Endometrial microvascular endothelial cells (primary cell): ENCODE measurements around the gene CNMD. TPM values are rescaled to one million over a fixed set of nuclear protein-coding genes. Genes with fewer than 3 reads are reported as not detected.

ENCODE experiments used
- in situ Hi-C: cut with HindIII; loops from 2 replicates; pipeline ENCODE4 v1.10.0; 2017; ENCODE audit warnings: low sequenced_read_pairs, low pct_unique_long_range_greater_than_20kb; ENCODE audit errors: inconsistent ontology term
- total RNA-seq: library from RNA; depleted of rRNA; stranded (reverse); fragments of >200 nt; gene quantifications from one replicate; pipeline ENCODE4 v1.2.3, GENCODE V29; 2015; ENCODE audit errors: inconsistent ontology term

The CNMD gene
- total RNA-seq = not detected

GRCh38 chr13:52739468-52740071 lies at the start of gene CNMD:
CNMD (minus strand) TSS chr13:52739820; CDS start chr13:52739701, 119 bp downstream.
- in situ Hi-C loops = no loop called here

DNA sequence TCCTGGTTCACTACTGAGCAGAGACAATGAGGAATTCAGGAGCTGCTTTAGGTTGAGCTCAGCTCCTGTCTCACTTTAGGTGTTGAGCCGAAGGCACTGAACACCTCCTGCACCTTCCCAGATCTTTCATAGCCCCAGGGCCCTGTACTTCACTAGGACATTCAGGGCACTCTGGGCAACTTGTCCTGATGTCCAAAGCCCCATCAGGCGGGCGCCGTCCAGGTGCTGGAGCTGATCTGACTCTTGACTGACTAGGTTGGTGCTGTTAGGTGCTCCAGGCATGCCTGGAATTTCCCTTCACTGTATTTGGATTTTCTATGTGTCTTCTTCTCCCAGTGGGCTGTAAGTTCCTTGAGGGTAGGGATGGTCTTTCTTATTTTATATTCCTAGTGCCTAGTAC lies 48.4 kb upstream of the CNMD start:
- in situ Hi-C loops = no loop called here

GRCh38 chr13:52787235-52787634 lies 47.6 kb upstream of the CNMD start:
- in situ Hi-C loops = no loop called here

DNA sequence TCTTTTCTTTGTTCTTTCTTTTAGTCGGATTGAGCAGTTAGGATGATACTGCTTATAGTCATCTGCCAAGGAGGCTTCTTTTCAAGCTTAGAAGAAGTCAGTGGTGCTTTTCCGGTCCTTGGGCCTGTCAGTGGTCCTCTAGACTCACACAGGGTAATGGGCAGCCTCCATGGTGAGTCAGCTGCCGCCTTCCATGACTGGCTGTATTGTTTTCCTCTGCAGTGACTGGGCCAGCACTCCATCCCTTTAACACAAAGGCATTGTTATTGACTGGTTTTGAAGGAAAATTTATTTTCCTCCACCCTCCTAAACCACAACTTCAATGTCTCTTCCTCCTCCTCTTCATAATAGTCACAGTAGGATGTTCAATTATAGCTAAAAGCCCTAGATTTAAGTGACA lies 47.1 kb upstream of the CNMD start:
- in situ Hi-C loops = no loop called here

- in situ Hi-C loops = no loop called here
Observed at GRCh38 chr13:52785739-52786138, 46.1 kb upstream of the CNMD start.

- in situ Hi-C loops = no loop called here
Observed at GRCh38 chr13:52784591-52785340, 45.1 kb upstream of the CNMD start.

GRCh38 chr13:52783943-52784342 lies 44.3 kb upstream of the CNMD start:
- in situ Hi-C loops = no loop called here

DNA sequence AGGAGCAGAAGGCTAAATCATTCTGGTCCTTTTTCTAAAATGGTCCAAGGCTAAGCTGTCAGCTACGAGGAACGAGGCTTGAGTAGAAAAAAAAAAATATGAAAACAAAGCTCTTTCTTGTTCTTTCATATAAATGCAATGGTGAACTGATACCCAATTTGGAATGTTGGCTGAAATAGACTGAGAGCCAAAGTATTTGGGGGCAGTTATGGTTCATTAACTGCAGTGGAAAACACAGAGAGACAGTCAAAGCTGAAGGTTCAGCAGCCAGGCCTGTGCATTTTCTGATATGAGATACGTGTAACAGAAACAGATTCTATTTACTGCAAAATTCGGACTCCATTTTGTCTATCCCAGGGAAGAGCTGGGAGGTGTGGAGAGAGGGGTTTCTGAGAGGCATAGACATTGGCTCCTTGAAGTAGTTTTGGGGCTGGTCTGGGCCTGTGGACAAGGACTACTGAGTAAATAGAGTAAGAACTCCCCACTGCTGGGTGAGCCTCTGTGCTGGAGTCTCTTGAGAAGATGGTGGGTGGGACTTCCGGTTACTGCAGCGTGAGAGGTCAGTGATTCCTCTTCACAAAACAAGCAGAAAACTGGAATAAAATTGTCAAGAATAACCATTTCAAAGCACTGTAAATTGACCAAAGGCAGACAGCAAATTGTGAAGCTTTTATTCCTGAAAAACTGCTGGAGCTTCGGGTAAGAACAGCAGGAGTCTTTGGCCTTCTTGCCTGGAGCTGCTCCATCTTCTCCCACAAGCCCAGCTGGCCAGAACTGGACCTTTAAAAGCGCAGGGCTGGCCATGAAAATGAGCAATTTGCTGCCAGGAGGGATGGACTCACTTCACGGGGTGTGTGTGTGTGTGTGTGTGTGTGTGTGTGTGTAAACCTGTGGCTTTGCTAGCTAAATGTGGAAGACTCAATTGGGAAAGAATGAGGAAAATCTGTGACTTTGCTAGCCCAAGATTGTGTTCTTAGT lies 43.1 kb upstream of the CNMD start:
- in situ Hi-C loops = no loop called here

GRCh38 chr13:52780611-52781010 lies 41.0 kb upstream of the CNMD start:
- in situ Hi-C loops = no loop called here

DNA sequence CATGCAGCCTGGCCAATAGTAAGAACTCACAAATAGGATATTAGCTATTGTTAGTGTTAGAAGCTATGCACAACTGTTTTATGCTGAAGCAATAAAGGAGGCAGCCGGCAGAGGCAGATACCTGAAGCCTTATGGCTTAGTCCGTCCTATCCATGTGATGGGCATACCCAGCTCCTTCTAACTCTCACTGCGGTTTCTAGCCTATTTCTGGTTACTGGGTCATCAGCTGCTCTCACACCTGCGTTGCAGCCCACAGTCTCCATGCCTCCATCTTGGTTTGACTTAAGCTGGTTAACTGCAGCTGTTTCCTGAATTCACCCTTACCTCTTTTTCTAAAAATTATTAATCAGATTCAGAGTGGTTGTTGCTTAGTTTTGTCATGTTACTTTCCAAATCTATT lies 40.5 kb upstream of the CNMD start:
- in situ Hi-C loops = no loop called here

- in situ Hi-C loops = no loop called here
Observed at GRCh38 chr13:52779103-52779502, 39.5 kb upstream of the CNMD start.

GRCh38 chr13:52776726-52777125 lies 37.1 kb upstream of the CNMD start:
- in situ Hi-C loops = no loop called here

GRCh38 chr13:52775511-52775910 lies 35.9 kb upstream of the CNMD start:
- in situ Hi-C loops = no loop called here

- in situ Hi-C loops = no loop called here
Observed at GRCh38 chr13:52767949-52768516, 28.4 kb upstream of the CNMD start.

GRCh38 chr13:52765611-52766390 lies 26.2 kb upstream of the CNMD start:
- in situ Hi-C loops = no loop called here

GRCh38 chr13:52760077-52760476 lies 20.5 kb upstream of the CNMD start:
- in situ Hi-C loops = no loop called here

- in situ Hi-C loops = no loop called here
Observed at GRCh38 chr13:52758114-52758513, 18.5 kb upstream of the CNMD start.

- in situ Hi-C loops = no loop called here
Observed at GRCh38 chr13:52751196-52751595, 11.6 kb upstream of the CNMD start.
